Body of pancreas (tissue), 4 donors: ENCODE data around the gene AIFM2.
"Not testable (repeated sequence)": the region's sequence is repeated elsewhere in the genome, so short reads cannot be mapped to it uniquely, and the experiment has no call there.

ENCODE experiments used
- POLR2A ChIP-seq, 3 donors: fragments of 450-650 bp; IDR thresholded peaks; one replicate each; pipeline ENCODE4 v1.6.1; 2016; ENCODE audit warnings: antibody characterized with exemption in 3 of 3, mild to moderate bottlenecking in 2 of 3
- TF ChIP-seq, protein P1 (sequence below), 7 experiments: fragments of 450-650 bp in 4 of 7; fragments of 200-600 bp in 3 of 7; sonication (generic) in 3 of 7; IDR thresholded peaks; one replicate each; pipeline ENCODE4 v1.5.1; 2016 to 2019; ENCODE audit warnings: antibody characterized with exemption in 7 of 7

DNA sequence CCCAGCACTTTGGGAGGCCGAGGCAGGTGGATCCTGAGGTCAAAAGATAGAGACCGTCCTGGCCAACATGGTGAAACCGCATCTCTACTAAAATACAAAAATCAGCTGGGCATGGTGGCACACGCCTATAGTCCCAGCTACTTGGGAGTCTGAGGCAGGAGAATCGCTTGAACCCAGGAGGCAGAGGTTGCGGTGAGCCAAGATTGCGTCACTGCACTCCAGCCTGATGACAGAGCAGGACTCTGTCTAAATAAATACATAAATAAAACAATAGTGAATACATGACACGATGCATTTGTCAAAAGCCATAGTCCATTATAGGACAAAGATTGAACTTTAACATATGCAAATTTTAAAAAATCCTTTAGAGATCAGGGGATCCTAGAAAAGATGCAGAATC lies 46.6 kb upstream of the AIFM2 start:
- TF ChIP-seq, protein P1, sequence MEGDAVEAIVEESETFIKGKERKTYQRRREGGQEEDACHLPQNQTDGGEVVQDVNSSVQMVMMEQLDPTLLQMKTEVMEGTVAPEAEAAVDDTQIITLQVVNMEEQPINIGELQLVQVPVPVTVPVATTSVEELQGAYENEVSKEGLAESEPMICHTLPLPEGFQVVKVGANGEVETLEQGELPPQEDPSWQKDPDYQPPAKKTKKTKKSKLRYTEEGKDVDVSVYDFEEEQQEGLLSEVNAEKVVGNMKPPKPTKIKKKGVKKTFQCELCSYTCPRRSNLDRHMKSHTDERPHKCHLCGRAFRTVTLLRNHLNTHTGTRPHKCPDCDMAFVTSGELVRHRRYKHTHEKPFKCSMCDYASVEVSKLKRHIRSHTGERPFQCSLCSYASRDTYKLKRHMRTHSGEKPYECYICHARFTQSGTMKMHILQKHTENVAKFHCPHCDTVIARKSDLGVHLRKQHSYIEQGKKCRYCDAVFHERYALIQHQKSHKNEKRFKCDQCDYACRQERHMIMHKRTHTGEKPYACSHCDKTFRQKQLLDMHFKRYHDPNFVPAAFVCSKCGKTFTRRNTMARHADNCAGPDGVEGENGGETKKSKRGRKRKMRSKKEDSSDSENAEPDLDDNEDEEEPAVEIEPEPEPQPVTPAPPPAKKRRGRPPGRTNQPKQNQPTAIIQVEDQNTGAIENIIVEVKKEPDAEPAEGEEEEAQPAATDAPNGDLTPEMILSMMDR (IDR thresholded peaks at IDR 0.05), result not testable (repeated sequence)
- TF ChIP-seq POLR2A (IDR thresholded peaks at IDR 0.05), result not testable (repeated sequence)
